ENCODE data around the gene ATF6B.
A peak's percentile ranks its signal among the peaks of the same experiment; 100 is the strongest.
"Not testable (repeated sequence)": the region's sequence is repeated elsewhere in the genome, so short reads cannot be mapped to it uniquely, and the experiment has no call there.

The ATF6B gene

GRCh38 chr6:32153564-32154513, 25.8 kb upstream of the ATF6B start, which contains the start of gene PPT2:
Gene PPT2, plus strand, starts transcription at chr6:32154141. Its CDS starts 454 bp downstream, at chr6:32154595.
- peak; percentile 31 to 83 for DNase-seq

DNA sequence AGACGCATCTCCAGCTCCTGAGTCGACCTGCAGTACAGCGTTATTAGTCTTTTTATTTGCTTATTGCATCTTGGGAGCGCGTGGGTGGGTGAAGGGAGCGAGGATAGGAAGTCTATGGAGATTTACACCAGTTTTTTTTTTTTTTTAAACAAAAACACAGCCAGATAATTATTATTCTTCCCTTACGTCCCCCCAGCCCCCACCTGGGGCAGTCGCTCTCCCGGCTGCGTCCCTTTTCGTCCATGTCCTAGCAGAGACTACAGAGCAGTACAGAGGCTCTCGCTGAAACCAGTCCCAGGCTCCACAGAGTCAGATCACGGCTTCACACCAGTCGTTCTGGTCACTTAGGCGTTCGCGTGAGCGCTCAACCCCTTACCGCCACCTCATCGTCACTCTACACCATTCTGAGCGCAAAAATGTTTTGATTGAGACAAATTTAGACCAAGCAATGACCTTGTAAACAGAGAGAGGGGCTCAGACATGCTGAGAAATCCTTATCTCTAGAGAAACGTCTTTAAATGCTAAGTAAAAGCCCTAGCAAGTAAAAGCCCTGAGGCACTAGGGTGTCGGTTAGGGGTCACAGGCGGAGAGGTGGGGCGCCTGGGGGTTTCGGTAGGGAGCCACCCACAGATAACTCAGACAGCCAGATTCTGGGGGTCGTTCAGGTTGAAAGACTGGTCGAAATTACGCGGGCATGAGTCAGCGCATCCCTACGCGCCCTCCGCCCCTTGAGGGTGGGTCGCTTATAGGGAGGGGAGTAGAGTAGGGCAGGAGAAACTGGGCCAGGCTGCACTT, 24.9 kb upstream of the ATF6B start:
- no peak for DNase-seq

- no peak for DNase-seq
Observed at GRCh38 chr6:32151863-32152768, 24.1 kb upstream of the ATF6B start, which contains the start of gene PRRT1. Gene PRRT1, minus strand, starts transcription at chr6:32151939. Its CDS starts 112 bp downstream, at chr6:32151827.

- DNase-seq, result peak; percentile 66 to 79
Observed at GRCh38 chr6:32151181-32151862, 23.3 kb upstream of the ATF6B start.

- no peak for DNase-seq
Observed at GRCh38 chr6:32149932-32150870, 22.2 kb upstream of the ATF6B start.

DNA sequence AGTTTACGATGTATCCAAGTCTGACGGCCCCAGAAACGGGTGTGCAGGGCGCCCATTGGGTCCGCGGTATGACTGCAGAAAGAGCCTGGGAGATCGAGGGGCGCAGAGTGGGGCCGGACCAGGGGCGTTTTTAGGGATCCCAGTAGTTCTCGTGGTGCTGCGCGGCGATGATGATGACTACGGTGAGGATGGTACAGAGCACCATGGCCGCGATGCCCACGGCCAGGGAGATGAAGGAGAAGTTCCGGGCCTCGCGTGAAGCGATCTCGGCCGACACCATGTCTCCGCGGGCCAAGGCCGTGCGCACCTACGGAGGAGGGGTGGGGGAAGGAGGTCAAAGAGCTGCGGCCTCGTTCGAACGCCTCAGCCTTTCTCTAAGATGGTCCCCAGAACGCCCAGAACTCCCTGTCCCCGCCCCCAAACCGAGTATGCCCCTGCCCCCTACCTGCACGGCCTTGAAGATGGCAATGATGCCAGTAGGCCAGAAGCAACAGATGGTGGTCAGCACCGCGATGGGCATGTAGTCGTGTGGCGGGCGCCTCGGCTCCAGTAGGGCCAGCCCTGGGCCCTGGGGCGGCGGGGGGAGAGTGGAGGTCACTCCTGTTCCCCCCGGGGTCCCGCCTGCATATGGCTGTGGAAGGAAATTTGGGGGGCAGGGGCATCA, 21.2 kb upstream of the ATF6B start:
- no peak for DNase-seq

- no peak for DNase-seq
Observed at GRCh38 chr6:32148289-32149091, 20.4 kb upstream of the ATF6B start.

DNA sequence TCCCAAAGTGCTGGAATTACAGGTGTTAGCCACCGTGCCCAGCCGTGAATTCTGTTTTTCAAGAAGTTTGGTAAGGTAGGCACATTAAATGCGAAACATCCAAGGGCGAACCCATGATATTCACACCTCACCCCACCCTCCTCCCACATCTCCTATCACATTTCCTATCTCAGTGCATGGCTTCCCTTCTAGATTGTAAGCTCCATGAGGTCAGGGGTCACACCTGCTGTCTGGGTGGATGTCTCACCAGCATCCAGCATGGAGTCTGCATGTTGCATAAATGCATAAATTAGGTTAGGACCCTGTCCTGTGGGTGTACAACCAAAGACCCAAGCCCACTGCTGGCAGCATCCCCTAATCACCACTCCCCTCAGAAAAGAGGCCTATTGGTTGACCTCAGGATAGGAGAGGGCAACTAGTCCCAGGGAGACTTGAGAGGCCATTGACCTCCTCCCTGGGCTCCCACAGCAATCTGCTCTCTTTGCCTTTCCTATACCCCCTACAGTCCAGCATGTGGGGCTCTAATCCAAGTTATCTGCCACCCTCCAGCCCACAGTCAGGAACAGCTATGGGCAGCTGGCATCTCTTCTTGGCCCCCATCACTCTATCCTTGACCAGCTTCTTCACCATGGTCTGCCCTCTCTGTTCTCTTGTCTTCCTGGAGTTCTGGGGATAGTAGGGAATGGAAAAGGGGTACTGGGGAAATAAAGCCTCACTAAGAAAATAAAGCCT, 19.5 kb upstream of the ATF6B start:
- DNase-seq, result no peak

DNA sequence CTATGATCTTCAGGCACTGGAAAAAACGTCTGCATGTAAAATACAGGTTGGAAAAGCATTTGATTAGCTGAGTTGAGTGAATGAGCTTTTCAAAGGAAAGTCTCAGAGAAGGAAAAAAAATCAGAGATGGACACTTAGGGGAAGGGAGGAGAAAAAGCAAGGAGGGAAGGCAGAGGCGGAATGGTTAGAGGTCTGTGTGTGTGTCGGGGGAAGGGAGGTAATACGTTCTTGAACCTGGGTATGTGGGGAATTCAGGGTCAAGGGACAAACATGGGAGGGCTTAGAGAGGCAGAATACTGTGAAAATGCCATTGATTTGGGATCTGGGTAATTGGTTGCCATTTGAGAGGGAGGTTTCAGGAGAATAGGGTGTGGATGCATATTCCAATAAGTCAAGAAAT, 18.6 kb upstream of the ATF6B start:
- no peak for DNase-seq

DNA sequence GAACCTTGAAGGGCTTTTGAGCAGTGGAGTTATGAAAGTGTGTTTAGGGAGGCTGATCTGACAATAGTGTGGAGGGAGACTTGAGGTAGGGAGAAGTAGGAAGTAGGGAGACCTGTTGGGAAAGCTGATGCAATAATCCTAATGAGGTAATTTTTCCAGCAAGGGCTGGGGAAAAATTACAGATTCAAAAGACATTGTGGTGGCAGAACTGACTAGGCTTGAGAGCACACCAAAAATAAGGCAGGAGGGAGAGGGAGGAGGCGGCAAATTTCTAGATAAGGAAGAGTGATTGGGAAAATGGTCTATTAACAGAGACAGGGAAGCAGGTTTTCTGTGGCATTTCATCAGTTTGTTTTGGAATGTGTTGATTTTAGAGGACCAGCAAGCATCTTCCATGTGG, 18.2 kb upstream of the ATF6B start:
- DNase-seq, result no peak

DNA sequence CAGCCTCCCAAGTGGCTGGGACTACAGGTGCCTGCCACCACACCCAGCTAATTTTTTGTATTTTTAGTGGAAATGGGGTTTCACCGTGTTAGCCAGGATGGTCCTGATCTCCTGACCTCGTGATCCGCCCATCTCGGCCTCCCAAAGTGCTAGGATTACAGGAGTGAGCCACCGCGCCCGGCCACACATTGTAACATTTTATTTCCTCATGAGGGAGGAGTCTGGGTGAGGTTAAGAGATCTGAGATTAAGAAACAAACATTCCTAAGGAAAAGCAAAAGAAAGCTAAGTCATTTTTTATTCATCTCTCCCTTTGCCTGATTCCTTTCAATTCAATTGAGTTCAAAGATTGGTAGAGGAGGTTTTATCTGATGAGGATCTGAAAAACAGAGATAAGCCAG, 16.2 kb upstream of the ATF6B start:
- DNase-seq, result not testable (repeated sequence)

DNA sequence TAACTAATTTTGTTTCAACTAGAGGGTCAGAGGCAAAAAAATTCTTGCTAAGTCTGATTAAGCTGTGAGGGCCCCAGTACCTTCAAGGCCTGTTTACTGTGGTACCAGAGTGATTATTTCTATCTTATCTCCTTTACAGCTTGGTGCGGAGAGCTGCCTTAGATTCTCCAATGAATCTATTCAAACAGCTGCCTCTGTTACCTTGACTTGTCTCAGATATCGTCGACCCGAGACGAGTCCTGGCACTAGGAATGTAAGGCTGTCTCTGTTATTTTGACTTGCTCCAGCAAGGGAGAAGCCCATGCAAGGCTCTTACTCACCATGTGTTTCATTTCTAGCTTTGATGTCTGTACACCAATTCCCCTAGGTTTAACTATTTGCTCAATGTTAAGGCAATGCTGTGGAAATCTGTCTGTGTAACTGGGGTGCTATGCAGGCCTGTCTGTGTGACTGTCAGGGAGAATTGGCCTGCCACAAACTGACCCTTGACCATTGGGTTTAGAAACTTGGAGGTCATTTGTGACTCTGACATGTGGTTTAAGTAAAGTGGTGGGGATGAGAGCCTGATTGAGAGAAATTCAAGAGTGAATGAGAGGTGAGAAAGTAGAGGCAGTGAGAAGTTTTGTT, 12.5 kb upstream of the ATF6B start:
- DNase-seq, result no peak

- DNase-seq, result no peak
Observed at GRCh38 chr6:32139590-32139989, 11.5 kb upstream of the ATF6B start.

DNA sequence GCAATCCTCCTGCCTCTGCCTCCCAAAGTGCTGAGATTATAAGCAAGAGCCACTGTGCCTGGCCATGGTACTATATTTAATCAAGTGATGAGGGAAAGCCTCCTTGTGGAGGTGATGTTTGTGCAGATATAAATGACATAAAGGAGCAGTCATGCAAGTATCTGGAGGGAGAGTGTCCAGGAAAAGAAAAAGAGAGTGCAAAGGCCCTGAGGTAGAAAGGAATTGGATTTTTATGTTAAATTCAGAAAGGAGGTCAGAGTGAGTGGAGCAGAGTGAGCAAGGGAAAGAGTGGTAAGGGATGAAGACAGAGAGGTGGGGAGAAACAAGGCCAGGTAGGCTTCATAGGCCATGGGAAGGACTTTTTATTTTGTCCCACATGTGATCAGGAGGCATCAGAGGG, 9.4 kb upstream of the ATF6B start:
- DNase-seq, result no peak

GRCh38 chr6:32133786-32134185, 5.7 kb upstream of the ATF6B start:
- DNase-seq, result no peak

DNA sequence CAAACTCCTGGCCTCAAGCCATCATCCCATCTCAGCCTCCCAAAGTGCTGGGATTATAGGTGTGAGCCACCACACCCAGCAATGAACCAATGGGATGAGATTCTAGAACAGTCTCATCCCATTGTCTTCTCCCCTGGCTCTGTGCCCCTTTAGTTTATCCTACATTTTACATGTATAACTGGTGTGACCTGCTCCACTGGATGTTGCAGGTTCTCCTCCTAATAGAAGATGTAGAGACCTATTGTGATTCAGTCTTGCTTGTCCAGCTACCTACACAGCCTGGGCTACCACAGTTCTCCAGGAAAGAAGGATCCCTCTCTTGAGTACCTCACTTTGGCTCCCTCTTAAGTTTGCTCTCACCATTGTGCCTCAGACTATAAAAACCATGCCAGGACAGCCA, 4.1 kb upstream of the ATF6B start:
- no peak for DNase-seq

DNA sequence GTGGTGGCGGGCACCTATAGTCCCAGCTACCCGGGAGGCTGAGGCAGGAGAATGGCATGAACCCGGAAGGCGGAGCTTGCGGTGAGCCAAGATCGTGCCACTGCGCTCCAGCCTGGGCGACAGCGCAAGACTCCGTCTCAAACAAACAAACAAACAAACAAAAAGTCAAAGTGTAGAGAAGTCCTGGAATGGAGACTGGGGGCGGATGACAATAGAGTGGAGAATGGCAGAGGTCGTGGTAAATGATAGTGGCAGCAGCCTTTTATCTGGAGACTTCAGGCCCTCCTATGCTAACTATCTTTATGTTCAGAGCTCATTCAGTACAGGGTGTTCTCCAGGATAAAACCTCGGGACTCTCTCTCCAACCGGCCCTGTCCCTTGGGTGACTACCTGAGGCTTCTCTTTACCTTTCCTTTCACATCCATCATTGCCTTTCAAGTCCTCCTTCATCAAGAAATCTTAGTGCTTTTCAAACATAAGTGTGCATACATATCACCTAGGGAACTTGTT, 3.4 kb upstream of the ATF6B start:
- no peak for DNase-seq

Data from cerebellar nuclear complex (tissue), 1 donor.